ENCODE measurements around the gene ASXL1.

ASXL1 gene

GRCh38 chr20:32332614-32333013 is 25.5 kb upstream of the ASXL1 start:
- no peak overlapping the region for H4K12ac ChIP-seq (ENCODE audit: low read depth, low read length)
- no peak overlapping the region for H3K4ac ChIP-seq (ENCODE audit: low read depth, low read length)
- peak; percentile 50 to 68 for DNase-seq
- H3K4me1 ChIP-seq (ENCODE audit: control insufficient read depth in 1 of 2, insufficient read depth in 2 of 2, low read length in 2 of 2), result peaks cover 0 to 4% of the 10 kb centered on the region in 2 experiments
- no peaks in the 10 kb centered on the region for H3K79me1 ChIP-seq (ENCODE audit: low read length)
- H4K91ac ChIP-seq (ENCODE audit: low read depth, low read length), result no peak overlapping the region
- H4K8ac ChIP-seq (ENCODE audit: low read depth, low read length), result no peak overlapping the region
- no peak overlapping the region for H3K27ac ChIP-seq (ENCODE audit: low read depth, low read length)
- H3K9me3 ChIP-seq (ENCODE audit: insufficient read depth, low read depth, low read length), result no peaks in the 10 kb centered on the region
- peaks cover 9 to 20% of the 10 kb centered on the region in 2 experiments for H3K36me3 ChIP-seq (ENCODE audit: control insufficient read depth in 1 of 2, insufficient read depth in 2 of 2, low read length in 2 of 2)
- H3K9ac ChIP-seq (ENCODE audit: low read length), result no peak overlapping the region
- no peak overlapping the region for H2BK5ac ChIP-seq (ENCODE audit: low read depth, low read length, poor library complexity)
- H3K23ac ChIP-seq (ENCODE audit: low read length), result no peak overlapping the region
- WGBS (ENCODE audit: extremely low coverage, insufficient coverage, insufficient read length), result no CpG with 5 or more reads among the region's 3 CpGs
- H3K14ac ChIP-seq (ENCODE audit: low read length), result no peak overlapping the region
- H2AK5ac ChIP-seq (ENCODE audit: low read length), result no peak overlapping the region
- H3K18ac ChIP-seq (ENCODE audit: low read length), result no peak overlapping the region
- H3K79me2 ChIP-seq (ENCODE audit: control insufficient read depth, insufficient read depth, low read length, poor library complexity), result no peaks in the 10 kb centered on the region
- H3K4me3 ChIP-seq (ENCODE audit: low read depth, low read length), result no peak overlapping the region
- no peaks in the 10 kb centered on the region for H3K27me3 ChIP-seq (ENCODE audit: insufficient read depth, low read length)
- H2BK12ac ChIP-seq (ENCODE audit: low read length), result no peak overlapping the region
- no peak overlapping the region for H3K4me2 ChIP-seq (ENCODE audit: low read length)
- H2BK120ac ChIP-seq (ENCODE audit: insufficient read depth, low read length, poor library complexity), result no peak overlapping the region
- no peak overlapping the region for H2AFZ ChIP-seq (ENCODE audit: insufficient read depth, low read length, poor library complexity)

DNA sequence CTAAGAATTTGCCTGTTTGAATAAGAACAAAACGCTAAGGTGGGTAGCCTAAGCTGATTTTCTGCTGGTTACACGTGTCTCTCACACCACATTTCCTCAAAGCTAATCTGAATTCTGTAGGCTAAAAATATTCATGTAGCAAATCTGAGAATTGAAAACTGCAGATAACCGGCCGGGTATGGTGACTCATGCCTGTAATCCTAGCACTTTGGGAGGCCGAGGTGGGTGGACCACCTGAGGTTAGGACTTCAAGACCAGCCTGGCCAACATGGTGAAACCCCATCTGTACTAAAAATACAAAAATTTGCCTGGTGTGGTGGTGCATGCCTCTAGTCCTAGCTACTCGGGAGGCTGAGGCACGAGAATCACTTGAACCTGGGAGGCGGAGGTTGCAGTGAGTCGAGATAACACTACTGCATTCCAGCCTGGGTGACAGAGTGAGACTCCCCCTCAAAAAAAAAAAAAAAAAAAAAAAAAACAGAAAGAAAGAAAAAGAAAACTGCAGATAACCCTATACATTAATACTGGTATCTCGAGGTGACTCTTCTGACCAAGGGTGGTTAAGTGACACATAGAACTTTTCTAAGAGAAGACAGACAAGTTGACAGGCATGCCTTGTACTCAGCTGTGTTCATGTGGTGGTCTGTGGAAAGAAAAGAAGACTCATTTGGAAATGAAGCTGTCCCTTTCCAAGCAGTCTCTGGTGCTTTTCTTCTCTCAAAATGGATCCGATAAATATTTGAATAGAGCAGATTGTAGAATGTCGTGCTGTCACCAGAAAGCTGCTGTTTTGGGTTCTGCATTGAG is 24.7 kb upstream of the ASXL1 start:
- H3K23ac ChIP-seq (ENCODE audit: low read length), result no peak overlapping the region
- H3K4me2 ChIP-seq (ENCODE audit: low read length), result no peak overlapping the region
- no peak overlapping the region for H3K4ac ChIP-seq (ENCODE audit: low read depth, low read length)
- no peak overlapping the region for H3K4me3 ChIP-seq (ENCODE audit: low read depth, low read length)
- no peak overlapping the region for H4K8ac ChIP-seq (ENCODE audit: low read depth, low read length)
- H2BK12ac ChIP-seq (ENCODE audit: low read length), result no peak overlapping the region
- DNase-seq, result peak; percentile 19 to 44
- no peaks in the 10 kb centered on the region for H3K27me3 ChIP-seq (ENCODE audit: insufficient read depth, low read length)
- no peak overlapping the region for H3K9ac ChIP-seq (ENCODE audit: low read length)
- no peak overlapping the region for H4K91ac ChIP-seq (ENCODE audit: low read depth, low read length)
- H4K12ac ChIP-seq (ENCODE audit: low read depth, low read length), result no peak overlapping the region
- no peak overlapping the region for H2BK120ac ChIP-seq (ENCODE audit: insufficient read depth, low read length, poor library complexity)
- H2AFZ ChIP-seq (ENCODE audit: insufficient read depth, low read length, poor library complexity), result no peak overlapping the region
- no peaks in the 10 kb centered on the region for H3K79me2 ChIP-seq (ENCODE audit: control insufficient read depth, insufficient read depth, low read length, poor library complexity)
- H3K36me3 ChIP-seq (ENCODE audit: control insufficient read depth in 1 of 2, insufficient read depth in 2 of 2, low read length in 2 of 2), result peaks cover 9 to 20% of the 10 kb centered on the region in 2 experiments
- no peak overlapping the region for H3K18ac ChIP-seq (ENCODE audit: low read length)
- no peak overlapping the region for H2AK5ac ChIP-seq (ENCODE audit: low read length)
- no peak overlapping the region for H2BK5ac ChIP-seq (ENCODE audit: low read depth, low read length, poor library complexity)
- H3K9me3 ChIP-seq (ENCODE audit: insufficient read depth, low read depth, low read length), result no peaks in the 10 kb centered on the region
- peaks cover 0 to 4% of the 10 kb centered on the region in 2 experiments for H3K4me1 ChIP-seq (ENCODE audit: control insufficient read depth in 1 of 2, insufficient read depth in 2 of 2, low read length in 2 of 2)
- no CpG with 5 or more reads among the region's 12 CpGs for WGBS (ENCODE audit: extremely low coverage, insufficient coverage, insufficient read length)
- H3K79me1 ChIP-seq (ENCODE audit: low read length), result no peaks in the 10 kb centered on the region
- no peak overlapping the region for H3K27ac ChIP-seq (ENCODE audit: low read depth, low read length)
- no peak overlapping the region for H3K14ac ChIP-seq (ENCODE audit: low read length)

DNA sequence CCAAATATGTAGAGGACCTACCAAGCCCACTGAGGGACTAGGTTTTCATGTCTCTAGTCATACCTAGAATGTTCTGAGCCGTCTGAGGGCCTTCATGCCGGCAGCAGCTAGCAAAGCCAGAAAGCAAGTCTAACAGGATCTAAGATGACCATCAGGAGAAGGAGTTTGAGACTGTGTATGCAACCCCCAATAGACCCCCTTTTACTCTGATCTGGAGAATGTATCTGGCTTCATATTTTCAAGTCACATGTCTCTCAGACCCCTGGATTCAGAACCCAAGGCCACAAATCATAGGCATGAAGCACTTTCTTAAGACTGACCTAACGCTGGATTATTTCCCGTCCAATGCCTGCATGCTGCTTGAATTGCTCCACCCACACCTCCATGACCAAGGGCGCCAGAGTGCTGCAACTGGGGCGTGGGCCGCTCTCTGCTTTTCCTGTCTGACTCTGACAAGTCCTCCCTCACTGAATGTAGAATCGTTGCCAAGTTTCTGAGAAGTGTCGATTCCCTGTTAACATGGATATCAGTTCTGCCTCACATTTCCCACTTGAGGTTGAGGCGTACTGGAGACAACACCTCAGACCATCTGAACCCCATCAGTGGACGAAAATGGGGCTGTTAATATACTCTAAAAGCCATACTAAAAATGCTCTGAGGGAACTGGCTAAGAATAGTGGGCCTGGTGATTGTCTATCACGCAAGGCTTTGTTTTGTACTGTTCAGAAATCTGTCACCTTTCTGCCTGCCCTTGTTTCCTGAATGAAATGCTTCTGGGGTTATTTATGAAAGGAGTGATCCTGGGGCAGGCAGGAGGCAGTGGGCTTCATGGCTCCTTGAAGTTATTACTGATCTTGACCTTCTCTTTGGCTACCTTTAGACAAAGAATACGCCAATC is 23.9 kb upstream of the ASXL1 start:
- Histone ChIP-seq H3K4ac (ENCODE audit: low read depth, low read length) (no peak overlapping the region), H3K14ac (ENCODE audit: low read length) (no peak overlapping the region), H3K79me2 (ENCODE audit: control insufficient read depth, insufficient read depth, low read length, poor library complexity) (no peaks in the 10 kb centered on the region), H3K4me2 (ENCODE audit: low read length) (no peak overlapping the region), H2BK12ac (ENCODE audit: low read length) (no peak overlapping the region), H2BK5ac (ENCODE audit: low read depth, low read length, poor library complexity) (no peak overlapping the region), H3K79me1 (ENCODE audit: low read length) (no peaks in the 10 kb centered on the region), H3K9me3 (ENCODE audit: insufficient read depth, low read depth, low read length) (no peaks in the 10 kb centered on the region), H2AFZ (ENCODE audit: insufficient read depth, low read length, poor library complexity) (no peak overlapping the region), H3K4me3 (ENCODE audit: low read depth, low read length) (no peak overlapping the region), H3K18ac (ENCODE audit: low read length) (no peak overlapping the region), H3K36me3 (ENCODE audit: control insufficient read depth in 1 of 2, insufficient read depth in 2 of 2, low read length in 2 of 2) (peaks cover 9 to 19% of the 10 kb centered on the region in 2 experiments), H3K9ac (ENCODE audit: low read length) (no peak overlapping the region), H3K4me1 (ENCODE audit: control insufficient read depth in 1 of 2, insufficient read depth in 2 of 2, low read length in 2 of 2) (peaks cover 0 to 4% of the 10 kb centered on the region in 2 experiments), H2BK120ac (ENCODE audit: insufficient read depth, low read length, poor library complexity) (no peak overlapping the region), H3K27me3 (ENCODE audit: insufficient read depth, low read length) (no peaks in the 10 kb centered on the region), H4K91ac (ENCODE audit: low read depth, low read length) (no peak overlapping the region), H3K27ac (ENCODE audit: low read depth, low read length) (no peak overlapping the region), H4K8ac (ENCODE audit: low read depth, low read length) (no peak overlapping the region), H3K23ac (ENCODE audit: low read length) (no peak overlapping the region), H4K12ac (ENCODE audit: low read depth, low read length) (no peak overlapping the region), H2AK5ac (ENCODE audit: low read length) (no peak overlapping the region)
- peak; percentile 57 to 74 for DNase-seq
- no CpG with 5 or more reads among the region's 13 CpGs for WGBS (ENCODE audit: extremely low coverage, insufficient coverage, insufficient read length)

DNA sequence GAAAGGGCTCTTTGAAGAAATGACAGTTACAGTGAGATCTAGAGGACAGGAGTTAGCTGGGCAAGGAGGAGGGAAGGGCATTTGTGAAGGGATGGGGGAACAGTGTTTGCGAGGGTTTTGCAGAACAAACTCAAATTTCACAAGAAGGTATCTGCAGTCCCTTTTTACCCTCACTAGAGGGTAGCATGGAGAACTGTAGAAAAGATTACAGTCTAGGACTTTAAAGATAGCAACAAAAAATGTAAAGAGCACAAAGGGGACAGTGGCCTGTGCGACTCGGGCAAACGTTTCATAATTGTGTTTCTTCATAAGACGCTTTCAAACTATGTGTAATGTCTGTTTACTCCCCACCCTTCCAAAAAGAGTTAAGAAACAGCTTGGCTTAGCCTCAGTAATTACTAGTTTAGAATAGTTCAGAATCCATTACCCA is 21.2 kb upstream of the ASXL1 start:
- no peak overlapping the region for H2BK5ac ChIP-seq (ENCODE audit: low read depth, low read length, poor library complexity)
- no peak overlapping the region for H3K23ac ChIP-seq (ENCODE audit: low read length)
- H3K18ac ChIP-seq (ENCODE audit: low read length), result no peak overlapping the region
- H3K27ac ChIP-seq (ENCODE audit: low read depth, low read length), result no peak overlapping the region
- H2AFZ ChIP-seq (ENCODE audit: insufficient read depth, low read length, poor library complexity), result no peak overlapping the region
- peaks cover 0 to 4% of the 10 kb centered on the region in 2 experiments for H3K4me1 ChIP-seq (ENCODE audit: control insufficient read depth in 1 of 2, insufficient read depth in 2 of 2, low read length in 2 of 2)
- H3K4me2 ChIP-seq (ENCODE audit: low read length), result no peak overlapping the region
- H3K27me3 ChIP-seq (ENCODE audit: insufficient read depth, low read length), result no peaks in the 10 kb centered on the region
- peaks cover 3 to 4% of the 10 kb centered on the region in 2 experiments for H3K36me3 ChIP-seq (ENCODE audit: control insufficient read depth in 1 of 2, insufficient read depth in 2 of 2, low read length in 2 of 2)
- no peak overlapping the region for H3K14ac ChIP-seq (ENCODE audit: low read length)
- no peaks in the 10 kb centered on the region for H3K79me2 ChIP-seq (ENCODE audit: control insufficient read depth, insufficient read depth, low read length, poor library complexity)
- no peak overlapping the region for H3K9ac ChIP-seq (ENCODE audit: low read length)
- no peak overlapping the region for H2AK5ac ChIP-seq (ENCODE audit: low read length)
- no peak overlapping the region for H4K8ac ChIP-seq (ENCODE audit: low read depth, low read length)
- no peak overlapping the region for H4K91ac ChIP-seq (ENCODE audit: low read depth, low read length)
- no CpG with 5 or more reads among the region's 5 CpGs for WGBS (ENCODE audit: extremely low coverage, insufficient coverage, insufficient read length)
- no peaks in the 10 kb centered on the region for H3K79me1 ChIP-seq (ENCODE audit: low read length)
- H2BK12ac ChIP-seq (ENCODE audit: low read length), result no peak overlapping the region
- no peaks in the 10 kb centered on the region for H3K9me3 ChIP-seq (ENCODE audit: insufficient read depth, low read depth, low read length)
- DNase-seq, result peak; percentile 44 to 88
- no peak overlapping the region for H2BK120ac ChIP-seq (ENCODE audit: insufficient read depth, low read length, poor library complexity)
- H3K4ac ChIP-seq (ENCODE audit: low read depth, low read length), result no peak overlapping the region
- no peak overlapping the region for H4K12ac ChIP-seq (ENCODE audit: low read depth, low read length)
- no peak overlapping the region for H3K4me3 ChIP-seq (ENCODE audit: low read depth, low read length)

All from trophoblast cell (in vitro differentiated cells and primary cell).